ENCODE measurements around the gene TNFSF15. TPM values are rescaled to one million over a fixed set of nuclear protein-coding genes. Genes with fewer than 3 reads are reported as not detected.

TNFSF15 gene
- total RNA-seq, 1 experiment from 2014 or later = not detected

DNA sequence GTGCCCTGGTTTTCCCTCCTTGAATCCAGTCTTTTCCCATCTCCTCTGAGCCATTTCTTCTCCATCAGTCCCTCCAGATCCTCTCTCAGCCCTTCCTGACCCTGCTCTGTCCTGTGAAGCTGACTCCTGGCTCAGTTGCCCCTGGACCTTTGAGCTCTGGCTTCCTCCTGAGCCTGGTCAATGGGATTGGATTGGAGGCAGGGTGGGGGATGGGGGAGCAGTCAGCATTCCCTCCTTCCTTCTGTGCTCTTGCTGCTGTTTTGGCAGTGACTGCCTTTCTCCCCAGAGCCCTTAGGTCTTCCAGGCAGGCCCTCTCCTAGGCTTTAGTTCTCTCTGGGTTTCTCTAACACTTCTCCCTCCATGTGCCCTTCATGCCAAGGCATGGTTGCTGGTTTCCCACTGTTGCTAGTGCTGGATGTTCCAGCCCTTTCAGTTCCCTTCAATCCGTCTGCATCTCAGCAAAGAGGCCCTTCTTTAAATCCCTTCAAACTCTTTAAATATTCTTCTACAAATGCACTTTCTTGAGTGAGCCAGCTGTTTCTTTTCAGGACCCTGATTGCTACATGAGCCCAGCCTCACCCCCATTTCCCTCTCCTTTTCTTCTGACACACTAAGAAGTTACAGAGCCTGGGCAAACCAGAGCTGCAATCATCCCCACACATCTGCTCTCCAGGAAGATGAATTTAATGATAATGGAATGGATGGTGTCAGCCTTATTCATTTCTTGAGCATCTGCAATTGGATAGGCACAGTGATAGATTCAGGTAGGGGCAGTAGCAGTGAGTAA, 2.2 kb downstream of the TNFSF15 start:
- Histone ChIP-seq H3K23ac (ENCODE audit: insufficient read length, low read depth, low read length) (no peak overlapping the region), H3T11ph (ENCODE audit: low read length) (no peak overlapping the region), H3K79me2 (ENCODE audit: insufficient read depth, low read length) (no peaks in the 10 kb centered on the region), H2BK12ac (ENCODE audit: insufficient read length, low read depth, low read length) (no peak overlapping the region), H3K14ac (ENCODE audit: insufficient read depth, low read length) (no peak overlapping the region), H3K9me3 (ENCODE audit: control insufficient read depth, low read depth, low read length) (no peaks in the 10 kb centered on the region), H2BK120ac (ENCODE audit: low read depth, low read length, poor library complexity, severe bottlenecking) (no peak overlapping the region), H3K18ac (ENCODE audit: insufficient read length, low read depth, low read length) (no peak overlapping the region), H2BK5ac (ENCODE audit: insufficient read length, low read length) (no peak overlapping the region), H3K23me2 (ENCODE audit: insufficient read length, low read depth, low read length, poor library complexity, severe bottlenecking) (no peaks in the 10 kb centered on the region), H2BK20ac (ENCODE audit: low read depth, low read length, poor library complexity, severe bottlenecking) (no peak overlapping the region), H4K8ac (replicated peaks; ENCODE audit: insufficient read length, low read depth, low read length) (no peak overlapping the region), H3K79me1 (ENCODE audit: insufficient read depth, low read depth, low read length, poor library complexity, severe bottlenecking) (no peaks in the 10 kb centered on the region), H3K9ac (ENCODE audit: extremely low read depth, insufficient read length, low read length) (no peak overlapping the region), H2BK15ac (ENCODE audit: low read depth, low read length) (no peak overlapping the region), H4K20me1 (ENCODE audit: control insufficient read depth, insufficient read depth, insufficient read length) (no peaks in the 10 kb centered on the region), H2AFZ (ENCODE audit: low read length) (no peak overlapping the region), H3K4me1 (ENCODE audit: insufficient read depth, low read length) (peaks cover 6% of the 10 kb centered on the region; the same call in 1 of the 2 replicates), H3K56ac (ENCODE audit: insufficient read length, low read depth, low read length) (no peak overlapping the region), H2AK5ac (ENCODE audit: insufficient read length, low read length) (no peak overlapping the region), H4K91ac (ENCODE audit: insufficient read length, low read depth, low read length) (no peak overlapping the region), H4K5ac (ENCODE audit: insufficient read length, low read depth, low read length) (no peak overlapping the region), H3K4me2 (ENCODE audit: insufficient read depth, insufficient read length, low read length) (no peak overlapping the region), H3K27me3 (ENCODE audit: insufficient read depth, low read length) (no peaks in the 10 kb centered on the region), H3K27ac (ENCODE audit: insufficient read length, low read depth, low read length) (no peak overlapping the region), H3K4ac (ENCODE audit: low read depth, low read length) (no peak overlapping the region)
- no peak for TF ChIP-seq CTCF (conservative IDR thresholded peaks at IDR 0.05)
- Mint-ChIP-seq H3K4me3 (no peak overlapping the region), H3K4me1 (peaks cover 30 to 32% of the 10 kb centered on the region in 2 experiments), H3K9me3 (no peaks in the 10 kb centered on the region), H3K36me3 (ENCODE audit: insufficient read depth in 1 of 3, low read depth in 3 of 3) (no peaks in the 10 kb centered on the region), H3K27me3 (ENCODE audit: low read depth) (peaks cover 17% of the 10 kb centered on the region), H3K27ac (no peak overlapping the region)
- DNase-seq = peak; percentile 31
- WGBS (ENCODE audit: extremely low coverage, insufficient read length, low lambda C conversion rate) = no CpG with 5 or more reads among the region's 1 CpG
